GM12872 (cell line): ENCODE data around the gene TTF1.

Experiments used
- CTCF ChIP-seq: IDR thresholded peaks from 3 replicates; pipeline ENCODE4 v1.5.1; 2011; ENCODE audit warnings: low read depth, mild to moderate bottlenecking, low read length, moderate library complexity; ENCODE audit not compliant: insufficient read depth

Gene TTF1

GRCh38 chr9:132346177-132346576 is 60.5 kb downstream of the TTF1 start:
- TF ChIP-seq CTCF: no peak

GRCh38 chr9:132341177-132341840 is 65.3 kb downstream of the TTF1 start:
- no peak for TF ChIP-seq CTCF

DNA sequence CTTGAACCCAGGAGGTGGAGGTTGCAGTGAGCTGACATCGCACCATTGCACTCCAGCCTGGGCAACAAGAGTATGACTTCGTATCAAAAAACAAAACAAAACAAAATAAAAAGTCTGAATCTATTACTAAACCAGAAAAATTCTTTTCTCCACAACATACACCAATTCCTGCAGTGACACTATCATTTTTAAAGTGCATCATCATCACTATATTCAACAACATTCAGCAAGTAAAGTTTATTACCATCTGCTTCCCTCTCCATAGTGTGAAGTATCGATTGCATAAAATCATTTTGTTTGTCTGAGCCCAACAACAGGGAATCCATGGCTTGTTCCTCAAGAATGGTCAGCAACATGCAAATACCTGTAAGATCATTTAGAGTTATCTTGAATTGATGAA is 72.3 kb downstream of the TTF1 start:
- no peak for TF ChIP-seq CTCF

GRCh38 chr9:132333556-132333955 is 73.1 kb downstream of the TTF1 start:
- TF ChIP-seq CTCF: no peak

GRCh38 chr9:132328580-132328979 is 78.1 kb downstream of the TTF1 start:
- no peak for TF ChIP-seq CTCF

GRCh38 chr9:132327537-132327936 is 79.1 kb downstream of the TTF1 start:
- no peak for TF ChIP-seq CTCF
